OCI-LY7 (cell line): ENCODE results near the gene LRRC4.

ENCODE experiments used
- CTCF ChIP-seq: fragments of 200-600 bp; sonication (generic); conservative IDR thresholded peaks from 2 replicates; pipeline ENCODE4 v1.5.1; 2014; ENCODE audit warnings: mild to moderate bottlenecking, antibody characterized with exemption, low read length, moderate library complexity, mixed read lengths
- EZH2phosphoT487 ChIP-seq: fragments of 200-600 bp; sonication (generic); IDR thresholded peaks from 2 replicates; pipeline ENCODE4 v1.6.1; 2018; ENCODE audit warnings: low read depth, borderline replicate concordance, mild to moderate bottlenecking, mixed run types, antibody characterized with exemption, low read length, moderate library complexity, mixed read lengths

GRCh38 chr7:128011131-128011661, 20.0 kb downstream of the LRRC4 start:
- TF ChIP-seq CTCF (no peak), EZH2phosphoT487 (no peak)
